ENCODE results near the gene NELL1. TPM values are rescaled to one million over a fixed set of nuclear protein-coding genes. Genes with fewer than 3 reads are reported as not detected.

Gene NELL1
- total RNA-seq, 2 donors from 2014 or later = 0.09 to 0.11 TPM

DNA sequence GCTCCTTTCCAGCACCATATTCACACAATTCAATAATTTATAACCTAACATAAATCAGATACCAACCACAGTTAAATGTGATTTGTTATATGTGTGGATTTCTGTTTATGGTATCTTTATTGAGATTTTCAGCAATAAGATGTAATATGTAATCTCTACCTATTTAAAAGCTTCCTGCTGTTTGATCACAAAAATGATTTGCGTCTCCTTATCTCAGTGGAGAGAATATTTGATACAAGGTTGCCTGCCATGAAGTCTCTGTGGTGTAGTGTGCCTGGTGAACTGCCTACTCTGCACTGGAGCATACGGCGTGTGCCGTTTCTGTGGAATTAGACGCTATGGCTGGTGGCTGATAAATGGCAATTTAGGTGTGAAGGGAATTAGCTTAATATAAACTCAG, 741.1 kb downstream of the NELL1 start:
- TF ChIP-seq, protein P1, sequence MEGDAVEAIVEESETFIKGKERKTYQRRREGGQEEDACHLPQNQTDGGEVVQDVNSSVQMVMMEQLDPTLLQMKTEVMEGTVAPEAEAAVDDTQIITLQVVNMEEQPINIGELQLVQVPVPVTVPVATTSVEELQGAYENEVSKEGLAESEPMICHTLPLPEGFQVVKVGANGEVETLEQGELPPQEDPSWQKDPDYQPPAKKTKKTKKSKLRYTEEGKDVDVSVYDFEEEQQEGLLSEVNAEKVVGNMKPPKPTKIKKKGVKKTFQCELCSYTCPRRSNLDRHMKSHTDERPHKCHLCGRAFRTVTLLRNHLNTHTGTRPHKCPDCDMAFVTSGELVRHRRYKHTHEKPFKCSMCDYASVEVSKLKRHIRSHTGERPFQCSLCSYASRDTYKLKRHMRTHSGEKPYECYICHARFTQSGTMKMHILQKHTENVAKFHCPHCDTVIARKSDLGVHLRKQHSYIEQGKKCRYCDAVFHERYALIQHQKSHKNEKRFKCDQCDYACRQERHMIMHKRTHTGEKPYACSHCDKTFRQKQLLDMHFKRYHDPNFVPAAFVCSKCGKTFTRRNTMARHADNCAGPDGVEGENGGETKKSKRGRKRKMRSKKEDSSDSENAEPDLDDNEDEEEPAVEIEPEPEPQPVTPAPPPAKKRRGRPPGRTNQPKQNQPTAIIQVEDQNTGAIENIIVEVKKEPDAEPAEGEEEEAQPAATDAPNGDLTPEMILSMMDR (conservative IDR thresholded peaks at IDR 0.05) = no peak
- H3K4me1 Mint-ChIP-seq = peaks cover 8% of the 10 kb centered on the region
- no peaks in the 10 kb centered on the region for H3K36me3 Mint-ChIP-seq (ENCODE audit: low read depth)
- no peak overlapping the region for H3K9ac ChIP-seq (ENCODE audit: extremely low read depth, low read length, poor library complexity, severe bottlenecking)
- H3K9me3 Mint-ChIP-seq = no peaks in the 10 kb centered on the region
- H3K36me3 ChIP-seq (ENCODE audit: control insufficient read depth, insufficient read depth, low read length) = no peaks in the 10 kb centered on the region
- no peak overlapping the region for H3K27ac Mint-ChIP-seq
- H3K4me3 ChIP-seq (ENCODE audit: low read length) = no peak overlapping the region
- H3K27me3 ChIP-seq (ENCODE audit: control insufficient read depth, insufficient read depth, low read length, poor library complexity, severe bottlenecking) = no peaks in the 10 kb centered on the region
- H3K4me3 Mint-ChIP-seq = no peak overlapping the region
- H3K4me1 ChIP-seq (ENCODE audit: control insufficient read depth, insufficient read depth, low read length) = no peaks in the 10 kb centered on the region
- no peaks in the 10 kb centered on the region for H3K9me3 ChIP-seq (ENCODE audit: control insufficient read depth, low read length)
- H3K27me3 Mint-ChIP-seq (ENCODE audit: insufficient read depth) = no peaks in the 10 kb centered on the region
- H3K27ac ChIP-seq (ENCODE audit: low read depth, low read length) = no peak overlapping the region
- DNase-seq = no peak
- 92 to 100% methylated on average over 1 to 5 of the region's 5 CpGs for WGBS, 2 experiments (ENCODE audit: insufficient coverage in 1 of 2, insufficient read length in 1 of 2)

DNA sequence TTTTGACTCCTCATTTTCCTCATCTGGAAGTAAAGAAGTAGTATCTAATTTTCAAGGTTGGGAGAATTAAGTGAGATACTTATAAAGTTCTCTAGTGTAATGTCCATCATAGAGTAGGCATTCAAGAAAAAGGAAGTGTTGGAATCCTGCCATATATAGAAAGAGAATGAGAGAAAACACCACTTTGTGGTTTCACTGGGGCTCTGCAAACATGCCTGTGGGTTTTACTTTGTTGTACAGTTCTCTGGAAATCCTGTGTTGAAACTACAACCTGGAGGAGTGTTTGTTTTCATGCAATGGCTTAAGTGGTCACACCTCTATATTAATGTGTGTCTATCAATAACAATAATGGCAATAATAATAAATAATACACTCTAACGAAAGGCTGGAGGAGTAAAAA, 741.7 kb downstream of the NELL1 start:
- Histone ChIP-seq H3K9ac (ENCODE audit: extremely low read depth, low read length, poor library complexity, severe bottlenecking) (no peak overlapping the region), H3K27me3 (ENCODE audit: control insufficient read depth, insufficient read depth, low read length, poor library complexity, severe bottlenecking) (no peaks in the 10 kb centered on the region), H3K4me3 (ENCODE audit: low read length) (no peak overlapping the region), H3K9me3 (ENCODE audit: control insufficient read depth, low read length) (no peaks in the 10 kb centered on the region), H3K4me1 (ENCODE audit: control insufficient read depth, insufficient read depth, low read length) (no peaks in the 10 kb centered on the region), H3K27ac (ENCODE audit: low read depth, low read length) (no peak overlapping the region), H3K36me3 (ENCODE audit: control insufficient read depth, insufficient read depth, low read length) (no peaks in the 10 kb centered on the region)
- Mint-ChIP-seq H3K27ac (no peak overlapping the region), H3K36me3 (ENCODE audit: low read depth) (no peaks in the 10 kb centered on the region), H3K4me1 (peaks cover 11% of the 10 kb centered on the region), H3K9me3 (no peaks in the 10 kb centered on the region), H3K27me3 (ENCODE audit: insufficient read depth) (no peaks in the 10 kb centered on the region), H3K4me3 (no peak overlapping the region)
- WGBS, 2 experiments (ENCODE audit: insufficient coverage in 1 of 2, insufficient read length in 1 of 2) = 43% methylated on average over 1 of the region's 1 CpG; no CpG with 5 or more reads in 1 of the 2 experiments
- TF ChIP-seq, protein P1 (conservative IDR thresholded peaks at IDR 0.05) = no peak
- DNase-seq = no peak

DNA sequence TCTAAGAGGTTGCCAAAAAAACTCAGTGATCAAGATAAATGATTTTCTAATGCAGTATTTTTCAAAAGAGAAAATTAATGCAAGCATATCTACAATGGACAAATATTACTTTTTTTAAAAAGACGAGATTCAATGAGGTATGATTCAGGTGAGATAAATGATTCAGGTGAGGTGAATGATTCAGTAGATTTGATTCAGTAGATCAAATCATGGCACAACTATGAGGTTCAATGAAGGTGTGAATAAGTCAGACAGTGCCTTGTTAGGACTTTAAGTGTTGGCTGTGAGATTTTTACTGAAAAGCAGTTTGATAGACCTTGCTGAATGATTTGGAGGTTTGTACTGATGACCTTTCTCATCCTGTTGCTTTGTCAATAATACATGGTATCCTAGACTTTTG, 742.2 kb downstream of the NELL1 start:
- 75% methylated on average over 1 of the region's 1 CpG; no CpG with 5 or more reads in 1 of the 2 experiments for WGBS, 2 experiments (ENCODE audit: insufficient coverage in 1 of 2, insufficient read length in 1 of 2)

More for the DNA sequence above, 742.2 kb downstream of the NELL1 start:
- no peak overlapping the region for H3K27ac ChIP-seq (ENCODE audit: low read depth, low read length)
- H3K27me3 ChIP-seq (ENCODE audit: control insufficient read depth, insufficient read depth, low read length, poor library complexity, severe bottlenecking) = no peaks in the 10 kb centered on the region
- Mint-ChIP-seq H3K27ac (no peak overlapping the region), H3K4me1 (peaks cover 11% of the 10 kb centered on the region), H3K36me3 (ENCODE audit: low read depth) (no peaks in the 10 kb centered on the region), H3K4me3 (no peak overlapping the region), H3K27me3 (ENCODE audit: insufficient read depth) (no peaks in the 10 kb centered on the region), H3K9me3 (no peaks in the 10 kb centered on the region)
- no peak overlapping the region for H3K9ac ChIP-seq (ENCODE audit: extremely low read depth, low read length, poor library complexity, severe bottlenecking)
- H3K36me3 ChIP-seq (ENCODE audit: control insufficient read depth, insufficient read depth, low read length) = no peaks in the 10 kb centered on the region
- TF ChIP-seq, protein P1 (conservative IDR thresholded peaks at IDR 0.05) = no peak
- no peak overlapping the region for H3K4me3 ChIP-seq (ENCODE audit: low read length)
- H3K9me3 ChIP-seq (ENCODE audit: control insufficient read depth, low read length) = no peaks in the 10 kb centered on the region
- DNase-seq = no peak
- H3K4me1 ChIP-seq (ENCODE audit: control insufficient read depth, insufficient read depth, low read length) = no peaks in the 10 kb centered on the region
